Gastrocnemius medialis (tissue), 4 donors: Measurements from ENCODE around the gene PFKFB3. TPM values are rescaled to one million over a fixed set of nuclear protein-coding genes. Genes with fewer than 3 reads are reported as not detected.
A peak's percentile ranks its signal among the peaks of the same experiment; 100 is the strongest.

Source experiments
- ATAC-seq, 2 donors: fragments of 150-250 bp; one replicate each; pipeline ENCODE4 v1.9.1; 2016
- DNase-seq, 2 donors: peaks; one replicate each; pipeline ENCODE4 v3.0.0-alpha.2; 2019
- H3K27ac ChIP-seq, 4 donors: fragments of 200-600 bp; sonication (generic); 1 replicate in 1 of 4; 2 replicates in 3 of 4; pipeline ENCODE4 v1.5.1; 2016 to 2018; ENCODE audit warnings: mild to moderate bottlenecking in 2 of 4, moderate library complexity in 1 of 4
- H3K27me3 ChIP-seq, 3 donors: fragments of 200-600 bp; sonication (generic) in 2 of 3; 1 replicate in 1 of 3; 2 replicates in 2 of 3; pipeline versions ENCODE4 v1.5.1 to v1.6.0; 2016 to 2019; ENCODE audit warnings: mild to moderate bottlenecking in 1 of 3, moderate library complexity in 1 of 3
- H3K36me3 ChIP-seq, 2 donors: fragments of 200-600 bp; sonication (generic) in 1 of 2; one replicate each; pipeline ENCODE4 v1.5.1; 2017 to 2018
- H3K4me1 ChIP-seq, 2 donors: fragments of 200-600 bp; sonication (generic) in 1 of 2; one replicate each; pipeline ENCODE4 v1.5.1; 2016 to 2017; ENCODE audit warnings: mild to moderate bottlenecking in 2 of 2
- H3K4me3 ChIP-seq, 4 donors: fragments of 200-600 bp; sonication (generic) in 3 of 4; 1 replicate in 1 of 4; 2 replicates in 3 of 4; pipeline ENCODE4 v1.5.1; 2016 to 2019; ENCODE audit warnings: mild to moderate bottlenecking in 2 of 4
- H3K9me3 ChIP-seq, 3 donors: fragments of 200-600 bp; sonication (generic) in 2 of 3; 1 replicate in 1 of 3; 2 replicates in 2 of 3; pipeline ENCODE4 v1.5.1; 2016 to 2019
- CTCF ChIP-seq, 5 experiments: fragments of 450-650 bp in 3 of 5; fragments of 200-600 bp in 2 of 5; sonication (generic) in 2 of 5; IDR thresholded peaks in 4 of 5; conservative IDR thresholded peaks in 1 of 5; 1 replicate in 4 of 5; 2 replicates in 1 of 5; pipeline ENCODE4 v1.5.1; 2016 to 2019; ENCODE audit warnings: antibody characterized with exemption in 5 of 5, mild to moderate bottlenecking in 3 of 5, moderate library complexity in 3 of 5
- POLR2A ChIP-seq, 2 donors: fragments of 450-650 bp; IDR thresholded peaks; one replicate each; pipeline ENCODE4 v1.6.1; 2017; ENCODE audit warnings: antibody characterized with exemption in 2 of 2, mild to moderate bottlenecking in 2 of 2, moderate library complexity in 2 of 2
- in situ Hi-C, 4 donors: fragments of 200-750 bp; cut with MboI; loops; one replicate each; pipeline versions ENCODE4 v1.15.0 to v1.8.0; 2017; ENCODE audit warnings: low sequenced_read_pairs in 4 of 4
- intact Hi-C: fragments of 100-400 bp; cut with DNase I; formaldehyde crosslinking; loops from one replicate; pipeline ENCODE4 v1.15.1; 2023; ENCODE audit warnings: low total_unique reads
- total RNA-seq, 4 donors: library from RNA; depleted of rRNA; stranded (reverse); fragments of >200 nt; gene quantifications; one replicate each; pipeline versions ENCODE4 v1.1.0 to v1.2.3, GENCODE V29; 2016

Gene PFKFB3
- total RNA-seq, 4 donors from 2014 or later, result 218 to 1,159 (median 337) TPM

GRCh38 chr10:6232846-6233724 lies 30.4 kb downstream of the PFKFB3 start:
- no peaks in the 10 kb centered on the region for H3K9me3 ChIP-seq
- H3K4me3 ChIP-seq, result no peak overlapping the region
- intact Hi-C loops (no loop called here), in situ Hi-C loops (loop anchor here in 2 of 4 donors (25.0 kb wide), 1 partner anchor 154 kb away; no protein-coding TSS in a partner anchor)
- DNase-seq, result no peak
- H3K4me1 ChIP-seq, result no peaks in the 10 kb centered on the region
- peak overlapping the region in 2 of 4 donors; percentile 41 to 49 for H3K27ac ChIP-seq
- no peak for ATAC-seq
- no peak for TF ChIP-seq CTCF (IDR thresholded peaks at IDR 0.05 in 4 of 5, conservative IDR thresholded peaks at IDR 0.05 in 1 of 5)
- TF ChIP-seq POLR2A (IDR thresholded peaks at IDR 0.05), result no peak
- peaks cover 9 to 75% of the 10 kb centered on the region in 2 donors for H3K36me3 ChIP-seq
- no peaks in the 10 kb centered on the region for H3K27me3 ChIP-seq

- no peaks in the 10 kb centered on the region for H3K4me1 ChIP-seq
- no peaks in the 10 kb centered on the region for H3K9me3 ChIP-seq
- intact Hi-C loops (no loop called here), in situ Hi-C loops (loop anchor here in 2 of 4 donors (25.0 kb wide), 1 partner anchor 154 kb away; no protein-coding TSS in a partner anchor)
- no peaks in the 10 kb centered on the region for H3K27me3 ChIP-seq
- DNase-seq (no peak), ATAC-seq (no peak)
- peak overlapping the region in 1 of 4 donors; percentile 10 for H3K27ac ChIP-seq
- H3K36me3 ChIP-seq, result peaks cover 9 to 68% of the 10 kb centered on the region in 2 donors
- no peak for TF ChIP-seq POLR2A (IDR thresholded peaks at IDR 0.05)
- TF ChIP-seq CTCF (IDR thresholded peaks at IDR 0.05 in 4 of 5, conservative IDR thresholded peaks at IDR 0.05 in 1 of 5), result no peak
- no peak overlapping the region for H3K4me3 ChIP-seq
Measured at GRCh38 chr10:6233725-6234277, 31.1 kb downstream of the PFKFB3 start.

GRCh38 chr10:6234371-6234770 lies 31.6 kb downstream of the PFKFB3 start:
- ATAC-seq, result no peak
- in situ Hi-C loops, result loop anchor here in 2 of 4 donors (25.0 kb wide), 1 partner anchor 153 kb away; no protein-coding TSS in a partner anchor

More at GRCh38 chr10:6234371-6234770, 31.6 kb downstream of the PFKFB3 start:
- intact Hi-C loops, result no loop called here
- TF ChIP-seq CTCF (IDR thresholded peaks at IDR 0.05 in 4 of 5, conservative IDR thresholded peaks at IDR 0.05 in 1 of 5), result no peak
- no peak for TF ChIP-seq POLR2A (IDR thresholded peaks at IDR 0.05)
- no peak overlapping the region for H3K4me3 ChIP-seq
- H3K27ac ChIP-seq, result peak overlapping the region in 1 of 4 donors; percentile 10
- H3K36me3 ChIP-seq, result peaks cover 9 to 62% of the 10 kb centered on the region in 2 donors
- H3K9me3 ChIP-seq, result no peaks in the 10 kb centered on the region
- no peak for DNase-seq
- H3K4me1 ChIP-seq, result no peaks in the 10 kb centered on the region
- no peaks in the 10 kb centered on the region for H3K27me3 ChIP-seq
